Measurements from ENCODE around the gene FAM227B.

Gene FAM227B

DNA sequence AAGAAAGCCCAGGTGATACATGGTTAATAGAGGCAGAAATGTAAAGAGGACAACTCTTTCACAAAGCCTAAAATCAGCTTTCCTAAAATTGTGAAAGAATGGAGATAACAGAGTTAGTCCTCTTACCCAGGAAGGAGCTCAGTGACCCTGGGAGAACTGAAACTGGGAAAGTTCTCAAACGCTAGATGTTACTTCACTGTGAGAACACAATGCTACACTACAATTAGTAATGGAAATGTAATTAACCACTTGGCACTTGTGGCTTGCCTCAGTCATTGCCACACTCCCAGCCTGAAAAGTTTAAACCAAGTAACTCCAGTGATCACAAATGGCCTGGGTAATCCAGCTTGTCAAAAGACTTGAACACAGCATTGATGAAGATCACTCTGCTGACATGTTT, 300.3 kb downstream of the FAM227B start:
- TF ChIP-seq CREB1 (IDR thresholded peaks at IDR 0.05; ENCODE audit: low read depth) (no peak), CEBPB (IDR thresholded peaks at IDR 0.05) (no peak), ZBTB7A (IDR thresholded peaks at IDR 0.05; ENCODE audit: low read depth) (no peak), RAD21 (IDR thresholded peaks at IDR 0.05; ENCODE audit: low read depth) (no peak), TEAD4 (IDR thresholded peaks at IDR 0.05) (no peak), YY1 (IDR thresholded peaks at IDR 0.05; ENCODE audit: low read depth) (no peak), NFIC (IDR thresholded peaks at IDR 0.05) (no peak), EP300 (IDR thresholded peaks at IDR 0.05; ENCODE audit: borderline replicate concordance) (no peak), EGR1 (IDR thresholded peaks at IDR 0.05) (no peak), TAF1 (IDR thresholded peaks at IDR 0.05; ENCODE audit: low read depth) (no peak), MAX (IDR thresholded peaks at IDR 0.05) (no peak), FOXM1 (IDR thresholded peaks at IDR 0.05; ENCODE audit: borderline replicate concordance, low read depth) (no peak), TCF12 (IDR thresholded peaks at IDR 0.05; ENCODE audit: low read depth) (no peak)
- TF ChIP-seq, protein P1, sequence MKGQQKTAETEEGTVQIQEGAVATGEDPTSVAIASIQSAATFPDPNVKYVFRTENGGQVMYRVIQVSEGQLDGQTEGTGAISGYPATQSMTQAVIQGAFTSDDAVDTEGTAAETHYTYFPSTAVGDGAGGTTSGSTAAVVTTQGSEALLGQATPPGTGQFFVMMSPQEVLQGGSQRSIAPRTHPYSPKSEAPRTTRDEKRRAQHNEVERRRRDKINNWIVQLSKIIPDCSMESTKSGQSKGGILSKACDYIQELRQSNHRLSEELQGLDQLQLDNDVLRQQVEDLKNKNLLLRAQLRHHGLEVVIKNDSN (IDR thresholded peaks at IDR 0.05) = no peak
- TF ChIP-seq, protein P2, sequence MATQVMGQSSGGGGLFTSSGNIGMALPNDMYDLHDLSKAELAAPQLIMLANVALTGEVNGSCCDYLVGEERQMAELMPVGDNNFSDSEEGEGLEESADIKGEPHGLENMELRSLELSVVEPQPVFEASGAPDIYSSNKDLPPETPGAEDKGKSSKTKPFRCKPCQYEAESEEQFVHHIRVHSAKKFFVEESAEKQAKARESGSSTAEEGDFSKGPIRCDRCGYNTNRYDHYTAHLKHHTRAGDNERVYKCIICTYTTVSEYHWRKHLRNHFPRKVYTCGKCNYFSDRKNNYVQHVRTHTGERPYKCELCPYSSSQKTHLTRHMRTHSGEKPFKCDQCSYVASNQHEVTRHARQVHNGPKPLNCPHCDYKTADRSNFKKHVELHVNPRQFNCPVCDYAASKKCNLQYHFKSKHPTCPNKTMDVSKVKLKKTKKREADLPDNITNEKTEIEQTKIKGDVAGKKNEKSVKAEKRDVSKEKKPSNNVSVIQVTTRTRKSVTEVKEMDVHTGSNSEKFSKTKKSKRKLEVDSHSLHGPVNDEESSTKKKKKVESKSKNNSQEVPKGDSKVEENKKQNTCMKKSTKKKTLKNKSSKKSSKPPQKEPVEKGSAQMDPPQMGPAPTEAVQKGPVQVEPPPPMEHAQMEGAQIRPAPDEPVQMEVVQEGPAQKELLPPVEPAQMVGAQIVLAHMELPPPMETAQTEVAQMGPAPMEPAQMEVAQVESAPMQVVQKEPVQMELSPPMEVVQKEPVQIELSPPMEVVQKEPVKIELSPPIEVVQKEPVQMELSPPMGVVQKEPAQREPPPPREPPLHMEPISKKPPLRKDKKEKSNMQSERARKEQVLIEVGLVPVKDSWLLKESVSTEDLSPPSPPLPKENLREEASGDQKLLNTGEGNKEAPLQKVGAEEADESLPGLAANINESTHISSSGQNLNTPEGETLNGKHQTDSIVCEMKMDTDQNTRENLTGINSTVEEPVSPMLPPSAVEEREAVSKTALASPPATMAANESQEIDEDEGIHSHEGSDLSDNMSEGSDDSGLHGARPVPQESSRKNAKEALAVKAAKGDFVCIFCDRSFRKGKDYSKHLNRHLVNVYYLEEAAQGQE (IDR thresholded peaks at IDR 0.05; ENCODE audit: low read depth) = no peak

DNA sequence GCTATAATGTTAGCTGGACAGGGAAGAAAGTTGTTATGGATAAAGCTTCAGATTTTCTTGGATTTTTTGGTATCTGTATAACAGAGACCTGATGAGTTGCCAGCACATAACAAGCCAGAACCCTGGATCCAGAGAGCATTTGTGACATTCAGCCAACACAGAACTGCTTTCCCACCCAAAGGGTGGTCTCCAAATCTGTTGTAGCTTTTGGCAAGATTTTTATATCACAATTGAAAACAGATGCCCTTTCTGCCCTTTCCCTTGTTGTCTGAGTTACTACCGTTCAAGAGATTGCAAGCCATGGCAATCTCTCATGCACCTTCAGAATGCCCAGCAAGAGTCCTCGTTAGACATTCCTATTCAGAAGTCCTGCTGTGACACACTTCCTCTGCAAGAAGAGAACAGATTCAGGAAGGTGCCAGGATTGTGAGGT, 305.2 kb downstream of the FAM227B start:
- TF ChIP-seq NFIC (IDR thresholded peaks at IDR 0.05) (no peak), TAF1 (IDR thresholded peaks at IDR 0.05; ENCODE audit: low read depth) (no peak), RAD21 (IDR thresholded peaks at IDR 0.05; ENCODE audit: low read depth) (no peak), TEAD4 (IDR thresholded peaks at IDR 0.05) (peak; percentile 71), CREB1 (IDR thresholded peaks at IDR 0.05; ENCODE audit: low read depth) (no peak), FOXM1 (IDR thresholded peaks at IDR 0.05; ENCODE audit: borderline replicate concordance, low read depth) (no peak), TCF12 (IDR thresholded peaks at IDR 0.05; ENCODE audit: low read depth) (no peak), MAX (IDR thresholded peaks at IDR 0.05) (0 out of 2 replicates have a peak, but pooled peaks have one; percentile 26), YY1 (IDR thresholded peaks at IDR 0.05; ENCODE audit: low read depth) (no peak), ZBTB7A (IDR thresholded peaks at IDR 0.05; ENCODE audit: low read depth) (no peak), EGR1 (IDR thresholded peaks at IDR 0.05) (no peak), CEBPB (IDR thresholded peaks at IDR 0.05) (0 out of 2 replicates have a peak, but pooled peaks have one; percentile 14), EP300 (IDR thresholded peaks at IDR 0.05; ENCODE audit: borderline replicate concordance) (no peak)
- TF ChIP-seq, protein P1 (IDR thresholded peaks at IDR 0.05) = no peak
- TF ChIP-seq, protein P2 (IDR thresholded peaks at IDR 0.05; ENCODE audit: low read depth) = no peak

GRCh38 chr15:49314716-49315115, 305.9 kb downstream of the FAM227B start:
- TF ChIP-seq NFIC (IDR thresholded peaks at IDR 0.05) = no peak
- no peak for TF ChIP-seq TCF12 (IDR thresholded peaks at IDR 0.05; ENCODE audit: low read depth)

GRCh38 chr15:49313650-49314049, 307.0 kb downstream of the FAM227B start:
- TF ChIP-seq CREB1 (IDR thresholded peaks at IDR 0.05; ENCODE audit: low read depth) (no peak), EP300 (IDR thresholded peaks at IDR 0.05; ENCODE audit: borderline replicate concordance) (no peak), FOXM1 (IDR thresholded peaks at IDR 0.05; ENCODE audit: borderline replicate concordance, low read depth) (no peak), YY1 (IDR thresholded peaks at IDR 0.05; ENCODE audit: low read depth) (no peak), TEAD4 (IDR thresholded peaks at IDR 0.05) (no peak), TCF12 (IDR thresholded peaks at IDR 0.05; ENCODE audit: low read depth) (no peak), CEBPB (IDR thresholded peaks at IDR 0.05) (no peak), RAD21 (IDR thresholded peaks at IDR 0.05; ENCODE audit: low read depth) (no peak), MAX (IDR thresholded peaks at IDR 0.05) (no peak), ZBTB7A (IDR thresholded peaks at IDR 0.05; ENCODE audit: low read depth) (no peak), NFIC (IDR thresholded peaks at IDR 0.05) (no peak), TAF1 (IDR thresholded peaks at IDR 0.05; ENCODE audit: low read depth) (no peak), EGR1 (IDR thresholded peaks at IDR 0.05) (no peak)
- TF ChIP-seq, protein P1 (IDR thresholded peaks at IDR 0.05) = no peak

DNA sequence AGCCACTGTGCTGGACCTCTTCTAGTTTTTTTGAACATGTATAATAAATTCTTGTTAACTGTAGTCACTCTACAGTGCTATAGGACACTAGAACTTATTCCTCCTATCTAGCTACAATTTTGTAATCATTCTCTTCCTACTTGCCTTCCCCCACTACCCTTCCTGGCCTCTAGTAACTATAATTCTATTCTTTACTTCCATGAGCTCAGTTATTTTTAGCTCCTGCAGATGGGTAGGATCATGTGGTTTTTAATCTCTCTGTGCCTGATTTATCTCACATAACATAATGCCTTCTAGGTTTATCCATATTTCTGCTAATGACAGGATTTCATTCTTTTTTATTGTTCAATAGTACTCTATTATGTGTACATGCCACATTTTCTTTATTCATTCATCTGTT, 310.7 kb downstream of the FAM227B start:
- TF ChIP-seq YY1 (IDR thresholded peaks at IDR 0.05; ENCODE audit: low read depth) (no peak), CREB1 (IDR thresholded peaks at IDR 0.05; ENCODE audit: low read depth) (no peak)
